Esophagus squamous epithelium (tissue), 4 donors: ENCODE measurements around the gene SHISAL1.

Experiments used
- POLR2A ChIP-seq, 4 donors: fragments of 450-650 bp; IDR thresholded peaks; one replicate each; pipeline ENCODE4 v1.6.1; 2017; ENCODE audit warnings: antibody characterized with exemption in 4 of 4, mild to moderate bottlenecking in 4 of 4, moderate library complexity in 3 of 4
- TF ChIP-seq, protein P1 (sequence below), 6 experiments: fragments of 450-650 bp in 4 of 6; fragments of 200-600 bp in 2 of 6; sonication (generic) in 2 of 6; IDR thresholded peaks; one replicate each; pipeline ENCODE4 v1.5.1; 2016 to 2019; ENCODE audit warnings: antibody characterized with exemption in 6 of 6, mild to moderate bottlenecking in 4 of 6, moderate library complexity in 4 of 6

DNA sequence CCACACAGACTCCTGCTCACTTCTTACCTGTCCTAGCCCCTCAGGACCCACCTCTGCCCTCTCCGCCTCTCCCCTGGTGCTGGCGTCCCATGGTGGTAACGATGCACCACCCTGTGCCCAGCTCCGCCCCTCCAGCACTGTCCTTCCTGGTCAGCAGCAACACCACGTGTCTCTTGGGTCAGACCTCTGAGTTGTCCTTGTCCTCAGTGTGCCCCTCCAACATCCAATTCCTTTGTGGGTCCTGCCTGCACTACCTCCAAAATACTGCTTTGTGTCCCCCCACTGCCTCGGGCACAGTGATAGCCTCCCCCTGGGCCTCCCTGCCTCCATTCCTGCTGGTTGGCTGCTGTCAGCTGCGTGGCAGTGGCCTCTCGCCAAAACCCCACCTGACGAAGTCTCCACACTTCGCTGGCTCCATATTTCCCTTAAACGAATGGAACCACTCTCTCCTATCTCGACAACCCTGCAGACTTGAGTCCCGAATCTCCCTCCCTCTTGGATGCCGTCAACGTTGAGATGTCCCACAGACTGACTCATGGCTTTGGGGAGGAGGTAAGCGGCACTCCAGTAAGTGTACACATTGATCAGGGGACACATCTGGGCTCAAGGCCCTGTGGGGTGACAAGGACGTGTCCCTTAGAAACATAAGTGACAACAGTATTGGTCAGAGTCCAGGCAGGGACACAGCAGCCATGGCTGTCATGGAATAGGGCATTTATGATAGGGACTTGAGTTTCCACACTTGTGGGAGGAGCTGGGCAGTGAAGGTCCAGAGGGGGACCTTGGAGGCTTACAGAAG lies 42.8 kb downstream of the SHISAL1 start:
- TF ChIP-seq, protein P1, sequence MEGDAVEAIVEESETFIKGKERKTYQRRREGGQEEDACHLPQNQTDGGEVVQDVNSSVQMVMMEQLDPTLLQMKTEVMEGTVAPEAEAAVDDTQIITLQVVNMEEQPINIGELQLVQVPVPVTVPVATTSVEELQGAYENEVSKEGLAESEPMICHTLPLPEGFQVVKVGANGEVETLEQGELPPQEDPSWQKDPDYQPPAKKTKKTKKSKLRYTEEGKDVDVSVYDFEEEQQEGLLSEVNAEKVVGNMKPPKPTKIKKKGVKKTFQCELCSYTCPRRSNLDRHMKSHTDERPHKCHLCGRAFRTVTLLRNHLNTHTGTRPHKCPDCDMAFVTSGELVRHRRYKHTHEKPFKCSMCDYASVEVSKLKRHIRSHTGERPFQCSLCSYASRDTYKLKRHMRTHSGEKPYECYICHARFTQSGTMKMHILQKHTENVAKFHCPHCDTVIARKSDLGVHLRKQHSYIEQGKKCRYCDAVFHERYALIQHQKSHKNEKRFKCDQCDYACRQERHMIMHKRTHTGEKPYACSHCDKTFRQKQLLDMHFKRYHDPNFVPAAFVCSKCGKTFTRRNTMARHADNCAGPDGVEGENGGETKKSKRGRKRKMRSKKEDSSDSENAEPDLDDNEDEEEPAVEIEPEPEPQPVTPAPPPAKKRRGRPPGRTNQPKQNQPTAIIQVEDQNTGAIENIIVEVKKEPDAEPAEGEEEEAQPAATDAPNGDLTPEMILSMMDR (IDR thresholded peaks at IDR 0.05), result no peak
- no peak for TF ChIP-seq POLR2A (IDR thresholded peaks at IDR 0.05)
